Measurements from ENCODE around the gene USP12.

GRCh38 chr13:27140060-27140459, 31.6 kb downstream of the USP12 start:
- no peak for TF ChIP-seq CTCF (IDR thresholded peaks at IDR 0.05)
- TF ChIP-seq POLR2A (IDR thresholded peaks at IDR 0.05): no peak

All from esophagus squamous epithelium (tissue), 4 donors.